WTC11 (cell line): ENCODE measurements around the gene DKK3. TPM values are rescaled to one million over a fixed set of nuclear protein-coding genes. Genes with fewer than 3 reads are reported as not detected.

Experiments
- ATAC-seq: fragments of 200-7000 bp; cut with Tn5 transposase; 2 replicates; pipeline ENCODE4 v1.10.0; 2021; ENCODE audit warnings: mild to moderate bottlenecking, moderate library complexity
- CTCF ChIA-PET: fragments of 300-600 bp; sonication (Branson Sonifier 250); formaldehyde crosslinking; loops from one replicate; lab custom pipeline; 2021; ENCODE audit warnings: antibody characterized with exemption; lab: Charles Lee
- POLR2A ChIA-PET: fragments of 350-600 bp; sonication (Branson Sonifier 250); formaldehyde crosslinking; loops from one replicate; lab custom pipeline; 2021; ENCODE audit warnings: antibody characterized with exemption; lab: Charles Lee
- DNase-seq: peaks from one replicate; pipeline ENCODE4 v3.0.0; 2021; ENCODE audit warnings: low spot score
- H3K27ac Mint-ChIP-seq: 2 replicates; pipeline ENCODE4 v1.8.0; 2021; ENCODE audit warnings: mixed read lengths
- H3K27me3 Mint-ChIP-seq: 2 replicates; pipeline ENCODE4 v1.8.0; 2021; ENCODE audit warnings: low read depth, mild to moderate bottlenecking, moderate library complexity, mixed read lengths
- H3K36me3 Mint-ChIP-seq: 2 replicates; pipeline ENCODE4 v1.8.0; 2021; ENCODE audit warnings: mixed read lengths
- H3K4me1 Mint-ChIP-seq: 2 replicates; pipeline ENCODE4 v1.8.0; 2022; ENCODE audit warnings: mixed read lengths
- H3K4me3 Mint-ChIP-seq: 2 replicates; pipeline ENCODE4 v1.8.0; 2021; ENCODE audit warnings: mild to moderate bottlenecking, moderate library complexity, mixed read lengths
- H3K9me3 Mint-ChIP-seq: 2 replicates; pipeline ENCODE4 v1.8.0; 2021; ENCODE audit warnings: mixed read lengths
- AR ChIP-seq: fragments of 250-450 bp; sonication (Bioruptor Pico); IDR thresholded peaks from 2 replicates; pipeline ENCODE4 v1.9.0; 2021; ENCODE audit warnings: mild to moderate bottlenecking
- ATF1 ChIP-seq: sonication (generic); formaldehyde crosslinking; IDR thresholded peaks from 2 replicates; pipeline ENCODE4 v1.8.1; 2023; ENCODE audit warnings: mild to moderate bottlenecking, moderate library complexity, missing genetic modification reagents
- ATF6 ChIP-seq: sonication (generic); formaldehyde crosslinking; IDR thresholded peaks from 2 replicates; pipeline ENCODE4 v1.8.1; 2023; ENCODE audit warnings: mild to moderate bottlenecking, missing genetic modification reagents
- CBFB ChIP-seq: sonication (generic); formaldehyde crosslinking; IDR thresholded peaks from 2 replicates; pipeline ENCODE4 v1.8.1; 2022; ENCODE audit warnings: mild to moderate bottlenecking, low read depth, missing genetic modification reagents
- E2F1 ChIP-seq: sonication (generic); formaldehyde crosslinking; IDR thresholded peaks from 2 replicates; pipeline ENCODE4 v1.8.0; 2022; ENCODE audit warnings: mild to moderate bottlenecking, missing genetic modification reagents
- ERG ChIP-seq: fragments of 250-450 bp; sonication (Bioruptor Pico); IDR thresholded peaks from 2 replicates; pipeline ENCODE4 v1.8.0; 2021; ENCODE audit warnings: mild to moderate bottlenecking
- ESRRA ChIP-seq: sonication (generic); formaldehyde crosslinking; IDR thresholded peaks from 2 replicates; pipeline ENCODE4 v1.8.1; 2022; ENCODE audit warnings: mild to moderate bottlenecking, missing genetic modification reagents, borderline replicate concordance
- FOXP1 ChIP-seq: sonication (generic); formaldehyde crosslinking; IDR thresholded peaks from 2 replicates; pipeline ENCODE4 v1.8.0; 2022; ENCODE audit warnings: missing genetic modification reagents, mild to moderate bottlenecking, moderate library complexity, borderline replicate concordance
- GRHL2 ChIP-seq: fragments of 250-450 bp; sonication (Bioruptor Pico); IDR thresholded peaks from 2 replicates; pipeline ENCODE4 v1.8.0; 2022; ENCODE audit warnings: mild to moderate bottlenecking, moderate library complexity; ENCODE audit not compliant: insufficient replicate concordance, severe bottlenecking
- JAZF1 ChIP-seq: fragments of 250-450 bp; sonication (Bioruptor Pico); IDR thresholded peaks from 2 replicates; pipeline ENCODE4 v1.9.0; 2021; ENCODE audit warnings: moderate library complexity, mild to moderate bottlenecking, inconsistent platforms
- KAT7 ChIP-seq: sonication (generic); formaldehyde crosslinking; IDR thresholded peaks from 2 replicates; pipeline ENCODE4 v1.8.1; 2023; ENCODE audit warnings: missing genetic modification reagents, mild to moderate bottlenecking, borderline replicate concordance
- OVOL2 ChIP-seq: fragments of 250-450 bp; sonication (Bioruptor Pico); IDR thresholded peaks from 2 replicates; pipeline ENCODE4 v1.9.0; 2021; ENCODE audit warnings: mild to moderate bottlenecking, borderline replicate concordance
- RELA ChIP-seq: sonication (generic); formaldehyde crosslinking; IDR thresholded peaks from 2 replicates; pipeline ENCODE4 v1.8.1; 2022; ENCODE audit warnings: missing genetic modification reagents, mild to moderate bottlenecking, borderline replicate concordance
- SP1 ChIP-seq: sonication (generic); formaldehyde crosslinking; conservative IDR thresholded peaks from 2 replicates; pipeline ENCODE4 v1.8.1; 2022; ENCODE audit warnings: missing genetic modification reagents
- TCF7 ChIP-seq: sonication (generic); formaldehyde crosslinking; IDR thresholded peaks from 2 replicates; pipeline ENCODE4 v1.8.0; 2022; ENCODE audit warnings: mild to moderate bottlenecking, low read depth, missing genetic modification reagents, moderate library complexity
- TEAD1 ChIP-seq: sonication (generic); formaldehyde crosslinking; IDR thresholded peaks from 2 replicates; pipeline ENCODE4 v1.8.0; 2022; ENCODE audit warnings: mild to moderate bottlenecking, missing genetic modification reagents
- ZNF121 ChIP-seq: sonication (generic); formaldehyde crosslinking; IDR thresholded peaks from 2 replicates; pipeline ENCODE4 v1.8.0; 2023; ENCODE audit warnings: missing genetic modification reagents
- ZNF532 ChIP-seq: fragments of 250-450 bp; sonication (Bioruptor Pico); IDR thresholded peaks from 2 replicates; pipeline ENCODE4 v1.9.0; 2021; ENCODE audit warnings: mild to moderate bottlenecking, borderline replicate concordance
- total RNA-seq: library from RNA; stranded (reverse); gene quantifications from 3 replicates; pipeline ENCODE4 v1.2.3, GENCODE V29; 2021

DKK3 gene
- total RNA-seq, 1 experiment from 2014 or later: 17.6 TPM

- ATAC-seq (no peak), DNase-seq (no peak)
- no peak overlapping the region for H3K4me3 Mint-ChIP-seq
- ChIA-PET POLR2A (no interaction called here), CTCF (no interaction called here)
- peaks cover 22% of the 10 kb centered on the region for H3K36me3 Mint-ChIP-seq
- no peaks in the 10 kb centered on the region for H3K27me3 Mint-ChIP-seq
- no peak overlapping the region for H3K27ac Mint-ChIP-seq
- H3K4me1 Mint-ChIP-seq: no peaks in the 10 kb centered on the region
- no peak for TF ChIP-seq ZNF121 (CRISPR knock-in tag)
- TF ChIP-seq JAZF1 (CRISPR knock-in tag): no peak
- no peak for TF ChIP-seq ZNF532 (CRISPR knock-in tag)
- TF ChIP-seq ATF1 (CRISPR knock-in tag): no peak
- TF ChIP-seq E2F1: no peak
- no peak for TF ChIP-seq GRHL2
- no peak for TF ChIP-seq TCF7 (CRISPR knock-in tag)
- TF ChIP-seq ERG (CRISPR knock-in tag): no peak
- no peak for TF ChIP-seq ATF6 (CRISPR knock-in tag)
- TF ChIP-seq ESRRA: no peak
- H3K9me3 Mint-ChIP-seq: peaks cover 32% of the 10 kb centered on the region
These were observed 12.1 kb upstream of the DKK3 start for GRCh38 chr11:12020546-12020945.

GRCh38 chr11:12019866-12020416, 11.5 kb upstream of the DKK3 start:
- DNase-seq (no peak), ATAC-seq (no peak)
- H3K9me3 Mint-ChIP-seq: peaks cover 27% of the 10 kb centered on the region
- POLR2A ChIA-PET: no interaction called here
- TF ChIP-seq SP1 (CRISPR knock-in tag) (no peak), CBFB (CRISPR knock-in tag) (no peak), OVOL2 (CRISPR knock-in tag) (no peak)
- H3K36me3 Mint-ChIP-seq: peaks cover 22% of the 10 kb centered on the region
- no peaks in the 10 kb centered on the region for H3K27me3 Mint-ChIP-seq
- no peak overlapping the region for H3K4me3 Mint-ChIP-seq
- CTCF ChIA-PET: interaction anchor here (0.5 to 1.1 kb wide), 2 partner anchors 10 to 651 kb away, joined by 3 read pairs; no protein-coding TSS in a partner anchor
- no peaks in the 10 kb centered on the region for H3K4me1 Mint-ChIP-seq
- no peak overlapping the region for H3K27ac Mint-ChIP-seq

- Mint-ChIP-seq H3K4me1 (no peaks in the 10 kb centered on the region), H3K36me3 (peaks cover 18% of the 10 kb centered on the region), H3K4me3 (no peak overlapping the region), H3K9me3 (peaks cover 21% of the 10 kb centered on the region), H3K27ac (no peak overlapping the region), H3K27me3 (no peaks in the 10 kb centered on the region)
- no peak for DNase-seq
- CTCF ChIA-PET: interaction anchor here (0.5 to 1.1 kb wide), 2 partner anchors 9 to 651 kb away, joined by 3 read pairs; no protein-coding TSS in a partner anchor
- no peak for ATAC-seq
- POLR2A ChIA-PET: no interaction called here
- no peak for TF ChIP-seq RELA (CRISPR knock-in tag)
- TF ChIP-seq AR: no peak
- no peak for TF ChIP-seq FOXP1
- TF ChIP-seq KAT7 (CRISPR knock-in tag): no peak
- no peak for TF ChIP-seq TEAD1 (CRISPR knock-in tag)
These were observed 10.9 kb upstream of the DKK3 start for GRCh38 chr11:12019337-12019736.
